ENCODE data around the gene TMEM147.

TMEM147 gene

GRCh38 chr19:35502751-35503150 is 42.7 kb upstream of the TMEM147 start:
- no peak for DNase-seq (ENCODE audit: extremely low spot score)
- ChIA-PET POLR2A (interaction anchor here (0.7 kb wide), 1 partner anchor 384 kb away, joined by 3 read pairs; no protein-coding TSS in a partner anchor), CTCF (interaction anchor here (1.1 to 3.2 kb wide), 5 partner anchors 8 to 150 kb away, joined by 3 to 13 read pairs (median 5); no protein-coding TSS in a partner anchor)
- no peak for TF ChIP-seq CTCF (IDR thresholded peaks at IDR 0.05; ENCODE audit: control extremely low read depth, extremely low read depth, low read depth, missing control alignments)

GRCh38 chr19:35506011-35506410 is 39.4 kb upstream of the TMEM147 start:
- ChIA-PET POLR2A (no interaction called here), CTCF (interaction anchor here (0.9 to 8.1 kb wide), 7 partner anchors 10 to 153 kb away, joined by 3 to 126 read pairs (median 6); no protein-coding TSS in a partner anchor)
- no peak for TF ChIP-seq CTCF (IDR thresholded peaks at IDR 0.05; ENCODE audit: control extremely low read depth, extremely low read depth, low read depth, missing control alignments)
- DNase-seq (ENCODE audit: extremely low spot score), result no peak

- no peak for TF ChIP-seq CTCF (IDR thresholded peaks at IDR 0.05; ENCODE audit: control extremely low read depth, extremely low read depth, low read depth, missing control alignments)
- ChIA-PET CTCF (interaction anchor here (2.7 to 8.1 kb wide), 3 partner anchors 12 to 85 kb away, joined by 8 to 126 read pairs (median 40); no protein-coding TSS in a partner anchor), POLR2A (no interaction called here)
- no peak for DNase-seq (ENCODE audit: extremely low spot score)
Measured at GRCh38 chr19:35507561-35507960, 37.9 kb upstream of the TMEM147 start.

GRCh38 chr19:35508129-35508528 is 37.3 kb upstream of the TMEM147 start:
- TF ChIP-seq CTCF (IDR thresholded peaks at IDR 0.05; ENCODE audit: control extremely low read depth, extremely low read depth, low read depth, missing control alignments), result no peak
- DNase-seq (ENCODE audit: extremely low spot score), result no peak
- ChIA-PET POLR2A (no interaction called here), CTCF (interaction anchor here (1.2 to 8.1 kb wide), 8 partner anchors 12 to 155 kb away, joined by 3 to 126 read pairs (median 14); no protein-coding TSS in a partner anchor)

- no peak for TF ChIP-seq CTCF (IDR thresholded peaks at IDR 0.05; ENCODE audit: control extremely low read depth, extremely low read depth, low read depth, missing control alignments)
- ChIA-PET CTCF (interaction anchor here (0.8 to 8.1 kb wide), 27 partner anchors 11 to 240 kb away, joined by 3 to 126 read pairs (median 5); partner anchors contain the start of genes FFAR2 and USF2), POLR2A (interaction anchor here (0.6 to 1.3 kb wide), 2 partner anchors 153 to 156 kb away, joined by 4 read pairs; no protein-coding TSS in a partner anchor)
- peak; percentile 83 for DNase-seq (ENCODE audit: extremely low spot score)
Measured at GRCh38 chr19:35509018-35509652, 36.3 kb upstream of the TMEM147 start.

- POLR2A ChIA-PET, result interaction anchor here (0.6 to 1.3 kb wide), 3 partner anchors 19 to 157 kb away, joined by 3 to 4 read pairs (median 4); no protein-coding TSS in a partner anchor
- CTCF ChIA-PET, result interaction anchor here (0.9 to 8.1 kb wide), 51 partner anchors 8 to 368 kb away, joined by 3 to 126 read pairs (median 5); partner anchors contain the start of genes FFAR1, FFAR2, FXYD7 and USF2
- TF ChIP-seq CTCF (IDR thresholded peaks at IDR 0.05; ENCODE audit: control extremely low read depth, extremely low read depth, low read depth, missing control alignments), result peak; percentile 94
- DNase-seq (ENCODE audit: extremely low spot score), result peak; percentile 93
Measured at GRCh38 chr19:35509861-35510625, 35.4 kb upstream of the TMEM147 start.
